ENCODE data around the gene STRADA.
"Not testable (repeated sequence)": the region's sequence is repeated elsewhere in the genome, so short reads cannot be mapped to it uniquely, and the experiment has no call there.

The STRADA gene

GRCh38 chr17:63758428-63758827 lies 16.8 kb upstream of the STRADA start:
- H3K27ac ChIP-seq = no peak overlapping the region
- DNase-seq (ENCODE audit: low read depth, low spot score) = no peak

- no peak for DNase-seq (ENCODE audit: low read depth, low spot score)
- H3K27ac ChIP-seq = no peak overlapping the region
Measured at GRCh38 chr17:63754046-63754445, 12.4 kb upstream of the STRADA start.

DNA sequence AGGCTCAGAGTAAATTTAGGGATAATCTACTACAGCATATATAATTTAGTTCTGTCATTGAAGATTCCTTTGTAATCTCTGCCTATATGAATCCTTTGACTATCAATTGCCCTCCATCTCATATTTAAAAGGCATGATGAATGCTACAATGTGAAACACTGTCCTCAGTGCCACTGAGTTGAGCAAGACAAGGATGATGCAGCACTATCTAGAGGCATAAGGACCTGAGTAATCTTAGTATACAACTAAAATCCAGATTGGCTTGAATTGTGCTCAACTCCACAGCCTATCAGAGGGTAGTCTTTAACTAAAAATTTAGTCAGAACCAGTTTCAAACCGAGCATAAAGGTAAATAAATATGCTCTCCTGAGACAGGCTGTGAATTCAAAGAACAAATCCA lies 11.6 kb upstream of the STRADA start:
- no peak overlapping the region for H3K27ac ChIP-seq
- no peak for DNase-seq (ENCODE audit: low read depth, low spot score)

DNA sequence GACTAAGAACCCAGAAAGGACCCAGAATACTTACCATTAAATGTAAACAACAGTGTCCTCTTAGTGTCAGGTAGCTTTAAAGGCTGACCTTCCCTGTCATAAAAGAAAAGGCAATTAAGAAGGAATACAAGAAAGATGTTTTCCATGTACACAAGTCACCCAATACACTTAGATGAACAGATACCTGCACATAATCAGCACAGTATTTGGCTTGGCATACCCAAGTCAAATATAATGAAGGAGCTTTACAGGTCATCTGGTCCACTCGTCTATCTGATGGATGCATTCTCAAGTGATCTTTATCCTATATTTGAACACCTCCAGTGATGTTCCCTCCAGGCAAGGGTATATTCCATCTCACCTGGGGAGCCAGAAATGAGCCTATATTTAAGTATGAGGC lies 11.1 kb upstream of the STRADA start:
- no peak for DNase-seq (ENCODE audit: low read depth, low spot score)
- no peak overlapping the region for H3K27ac ChIP-seq

- DNase-seq (ENCODE audit: low read depth, low spot score) = no peak
Measured at GRCh38 chr17:63751806-63752205, 10.2 kb upstream of the STRADA start.

DNA sequence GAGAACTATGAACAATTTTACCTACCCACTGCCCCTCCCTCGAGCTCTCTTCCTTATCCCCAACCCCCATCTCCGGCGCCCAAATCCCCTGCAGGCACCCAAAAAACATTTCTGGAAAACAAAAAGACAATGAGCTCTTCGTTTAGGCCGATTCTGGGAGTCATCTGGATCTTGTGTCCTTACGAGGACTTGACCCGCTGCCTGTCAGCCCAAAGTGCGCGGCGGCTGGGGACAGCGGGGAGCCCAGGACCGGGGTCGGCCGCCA lies 524 bp downstream of the STRADA start:
- peak overlapping the region; percentile 98 for H3K27ac ChIP-seq
- no peak for DNase-seq (ENCODE audit: low read depth, low spot score)

More at GRCh38 chr17:63751806-63752205, 10.2 kb upstream of the STRADA start:
- no peak overlapping the region for H3K27ac ChIP-seq

GRCh38 chr17:63740464-63741142 lies 996 bp downstream of the STRADA start:
- peak overlapping the region; percentile 98 for H3K27ac ChIP-seq

GRCh38 chr17:63735691-63736090 lies 5.9 kb downstream of the STRADA start:
- DNase-seq (ENCODE audit: low read depth, low spot score) = no peak

More at GRCh38 chr17:63740464-63741142, 996 bp downstream of the STRADA start:
- DNase-seq (ENCODE audit: low read depth, low spot score) = no peak

DNA sequence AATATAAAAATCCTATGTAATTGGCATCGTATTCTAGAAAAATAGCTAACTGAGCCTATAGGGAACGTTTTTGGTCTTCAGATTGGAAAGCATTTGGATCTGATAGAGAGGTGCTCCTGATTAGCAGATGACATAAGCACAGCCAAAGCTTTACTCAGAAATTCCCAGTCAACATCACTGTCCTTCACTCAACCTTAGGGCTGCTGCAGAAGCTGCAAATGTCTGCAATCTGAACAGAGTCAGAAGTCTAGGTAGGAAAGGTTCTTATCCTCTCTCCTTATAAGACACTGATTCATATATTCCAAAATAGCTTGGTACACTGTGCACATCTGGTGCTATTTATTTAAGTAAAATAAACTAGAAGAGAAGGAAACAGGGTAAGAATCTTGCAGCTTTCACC lies 19.2 kb downstream of the STRADA start:
- no peak overlapping the region for H3K27ac ChIP-seq
- DNase-seq (ENCODE audit: low read depth, low spot score) = no peak

More at GRCh38 chr17:63735691-63736090, 5.9 kb downstream of the STRADA start:
- H3K27ac ChIP-seq = no peak overlapping the region

GRCh38 chr17:63720194-63720593 lies 21.4 kb downstream of the STRADA start:
- not testable (repeated sequence) for DNase-seq (ENCODE audit: low read depth, low spot score); H3K27ac ChIP-seq

- H3K27ac ChIP-seq = no peak overlapping the region
- no peak for DNase-seq (ENCODE audit: low read depth, low spot score)
Measured at GRCh38 chr17:63718988-63719387, 22.6 kb downstream of the STRADA start.

- no peak for DNase-seq (ENCODE audit: low read depth, low spot score)
- no peak overlapping the region for H3K27ac ChIP-seq
Measured at GRCh38 chr17:63716426-63716825, 25.2 kb downstream of the STRADA start.

DNA sequence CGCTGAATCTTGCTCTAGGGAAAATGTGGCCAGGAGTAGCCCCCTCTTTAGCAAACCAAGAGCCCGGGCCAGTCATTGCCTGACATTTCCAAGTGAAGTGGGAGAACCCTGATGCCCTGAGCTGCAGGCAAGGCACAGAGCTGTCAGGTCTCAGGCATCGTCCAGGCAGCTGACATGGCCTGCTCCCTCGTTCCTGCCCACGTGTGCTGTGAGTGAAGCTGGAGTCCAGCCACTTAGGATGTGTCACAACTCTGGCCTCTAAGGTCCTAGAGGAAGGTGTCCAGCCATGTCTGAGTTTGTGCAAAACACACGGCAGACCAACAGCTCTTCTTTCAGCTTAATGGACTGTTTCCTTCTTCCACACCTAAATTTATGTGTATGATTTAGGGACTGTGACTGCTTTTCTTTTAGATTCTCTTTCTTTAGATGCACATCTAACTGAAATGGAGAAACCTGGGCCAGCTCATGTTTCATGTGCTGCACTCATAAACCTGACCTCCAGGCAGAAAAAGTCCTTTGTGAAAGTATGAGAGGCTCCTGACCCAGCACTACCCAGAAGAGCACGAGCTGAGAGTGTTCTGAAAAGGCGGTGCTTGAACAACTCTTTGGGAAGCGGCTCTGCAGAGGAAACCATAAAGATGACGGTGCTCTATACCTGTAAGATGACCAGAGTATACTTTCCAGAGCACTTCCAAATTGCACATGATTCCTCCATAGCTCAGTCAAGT lies 26.9 kb downstream of the STRADA start:
- H3K27ac ChIP-seq = no peak overlapping the region
- no peak for DNase-seq (ENCODE audit: low read depth, low spot score)

GRCh38 chr17:63709110-63709509 lies 32.5 kb downstream of the STRADA start:
- DNase-seq (ENCODE audit: low read depth, low spot score) = no peak
- no peak overlapping the region for H3K27ac ChIP-seq

DNA sequence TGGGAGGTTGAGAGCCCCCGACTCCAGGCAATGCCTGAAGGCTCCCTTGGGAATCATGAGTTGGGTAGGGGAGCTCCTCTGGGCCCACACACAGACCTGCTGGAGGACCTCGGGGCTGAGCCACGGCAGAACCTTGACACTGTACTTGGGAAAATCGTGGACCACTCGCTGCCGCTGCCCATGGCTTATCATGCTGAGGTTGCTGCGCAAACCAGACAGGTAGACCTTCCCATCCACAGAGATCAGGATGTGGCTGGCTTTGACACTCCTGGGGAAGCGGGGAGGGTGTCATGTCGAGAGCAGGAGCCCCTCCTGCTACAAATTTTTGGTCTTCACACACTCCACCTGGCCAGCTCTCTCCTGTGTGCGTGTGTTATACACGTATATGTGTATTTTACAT lies 34.4 kb downstream of the STRADA start:
- DNase-seq (ENCODE audit: low read depth, low spot score) = no peak
- H3K27ac ChIP-seq = no peak overlapping the region

DNA sequence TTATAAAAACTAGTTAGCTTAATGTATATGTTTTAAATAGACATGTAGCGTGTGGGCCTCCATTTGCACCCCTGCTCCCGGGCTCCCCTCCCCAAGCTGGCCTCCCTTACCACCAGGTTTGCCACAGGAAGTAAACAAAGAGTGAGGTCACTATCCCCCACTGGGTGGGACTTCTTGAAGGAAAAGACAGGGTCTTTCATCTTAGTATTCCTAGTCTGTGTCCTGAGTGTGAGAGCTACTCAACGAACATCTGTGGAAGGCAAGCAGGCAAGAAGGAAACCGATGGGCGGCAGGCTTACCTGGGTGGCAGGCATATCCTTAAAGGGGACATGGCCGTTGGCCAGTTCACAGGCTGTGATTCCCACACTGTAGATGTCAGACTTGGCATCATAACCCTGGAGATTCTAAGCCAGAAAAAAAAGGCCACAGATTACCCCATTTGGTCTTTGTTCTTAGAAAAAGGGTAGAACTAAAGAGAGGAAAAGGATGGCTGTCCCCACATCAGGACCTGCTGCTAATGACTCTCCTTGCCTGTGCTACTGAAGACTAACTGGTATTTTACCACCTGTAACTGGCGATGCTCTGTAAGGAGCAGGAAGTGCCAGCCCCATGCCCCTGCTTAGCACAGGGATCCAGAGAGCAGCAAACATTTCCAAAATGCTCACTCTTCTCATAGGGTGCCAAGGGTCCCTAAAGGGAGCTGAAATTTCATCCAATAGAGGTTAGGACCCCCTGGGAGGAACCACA lies 35.1 kb downstream of the STRADA start:
- no peak overlapping the region for H3K27ac ChIP-seq
- DNase-seq (ENCODE audit: low read depth, low spot score) = no peak

- DNase-seq (ENCODE audit: low read depth, low spot score) = no peak
- H3K27ac ChIP-seq = no peak overlapping the region
Measured at GRCh38 chr17:63705657-63706056, 35.9 kb downstream of the STRADA start.

DNA sequence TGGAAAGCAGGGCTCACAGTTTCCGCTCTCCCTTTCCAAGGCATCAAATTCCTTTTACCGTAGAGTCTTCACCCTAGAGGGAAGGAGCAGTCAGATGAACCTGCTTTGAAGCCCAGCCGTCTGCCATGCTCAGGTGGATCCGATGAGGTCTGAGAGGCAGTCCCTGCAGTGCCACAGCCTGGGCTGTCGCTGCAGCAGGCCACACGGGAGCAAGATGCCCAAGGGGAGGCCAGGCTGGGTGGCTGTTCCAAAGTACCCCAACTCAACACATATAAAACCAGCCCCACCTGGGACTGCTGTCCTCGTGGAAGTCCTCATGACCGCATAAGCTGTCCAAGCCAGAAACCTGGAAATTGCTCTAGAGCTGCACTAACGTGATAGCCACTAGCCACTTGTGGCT lies 36.8 kb downstream of the STRADA start:
- DNase-seq (ENCODE audit: low read depth, low spot score) = no peak
- no peak overlapping the region for H3K27ac ChIP-seq

GRCh38 chr17:63704259-63704576 lies 37.4 kb downstream of the STRADA start:
- H3K27ac ChIP-seq = no peak overlapping the region
- no peak for DNase-seq (ENCODE audit: low read depth, low spot score)

GRCh38 chr17:63703556-63704258 lies 37.9 kb downstream of the STRADA start:
- DNase-seq (ENCODE audit: low read depth, low spot score) = no peak
- no peak overlapping the region for H3K27ac ChIP-seq

DNA sequence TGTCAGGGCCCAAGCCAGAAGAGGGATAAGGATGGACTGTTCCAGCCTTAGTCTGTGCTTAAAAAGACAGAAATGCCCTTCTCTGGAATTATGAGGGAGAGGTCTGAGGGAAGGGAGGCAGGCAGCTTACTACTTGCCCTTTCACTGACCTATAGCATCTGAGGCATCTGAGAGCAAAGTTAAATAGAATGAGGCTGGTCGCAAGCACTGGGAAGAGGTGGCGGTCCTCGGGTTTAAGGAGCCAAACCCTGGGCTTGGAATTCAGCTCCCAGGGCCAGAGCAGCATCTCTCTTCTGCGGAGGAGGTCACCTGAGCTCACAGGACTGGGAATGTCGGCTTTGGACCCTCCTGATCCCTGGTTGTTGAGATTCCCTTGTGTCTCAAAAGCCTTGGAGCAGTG lies 38.6 kb downstream of the STRADA start:
- no peak overlapping the region for H3K27ac ChIP-seq
- no peak for DNase-seq (ENCODE audit: low read depth, low spot score)
